Measurements from ENCODE around the gene SEMA7A. TPM values are rescaled to one million over a fixed set of nuclear protein-coding genes. Genes with fewer than 3 reads are reported as not detected.
A peak's percentile ranks its signal among the peaks of the same experiment; 100 is the strongest.

SEMA7A gene
- polyA plus RNA-seq, 1 of the 3 experiments (the other 2 are of a cell fraction): 1.3 TPM

DNA sequence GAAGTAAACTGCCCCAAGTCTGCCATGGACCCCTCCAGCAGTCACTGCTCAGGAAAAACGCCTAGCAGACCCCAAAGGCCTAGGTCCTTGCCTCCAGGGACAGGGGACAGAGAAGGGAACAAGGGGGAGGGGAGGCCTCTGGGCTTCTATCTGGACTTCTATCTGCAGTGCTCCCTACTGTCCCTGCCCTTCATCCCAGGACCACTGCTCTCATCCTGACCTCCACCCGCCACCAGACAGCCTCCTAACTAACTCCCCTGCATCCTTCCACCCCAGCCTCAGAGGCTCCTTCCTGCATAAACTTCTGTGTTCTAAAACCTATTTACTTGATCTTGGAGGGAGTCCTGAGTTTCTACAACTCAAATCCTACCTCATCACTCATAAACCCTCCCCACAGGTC is 25.4 kb downstream of the SEMA7A start:
- Histone ChIP-seq H3F3A (replicated peaks; ENCODE audit: insufficient read depth) (peaks cover 7% of the 10 kb centered on the region), H3K9me2 (no peaks in the 10 kb centered on the region), H3K9me3 (no peaks in the 10 kb centered on the region), H2AFZ (ENCODE audit: low read depth) (no peak overlapping the region), H3K4me3 (ENCODE audit: low read depth in 2 of 2, low read length in 1 of 2) (no peak overlapping the region), H3K27ac (ENCODE audit: low read depth in 2 of 2, low read length in 1 of 2) (no peak overlapping the region), H3K4me2 (no peak overlapping the region), H3K9ac (no peak overlapping the region), H3K79me2 (ENCODE audit: insufficient read depth) (no peaks in the 10 kb centered on the region), H3K4me1 (ENCODE audit: control insufficient read depth in 1 of 2, insufficient read depth in 2 of 2, low read depth in 1 of 2, low read length in 1 of 2) (peaks cover 0 to 12% of the 10 kb centered on the region in 2 experiments; a peak in 2 of 4 replicates), H3K36me3 (replicated peaks in 1 of 2; ENCODE audit: control insufficient read depth in 1 of 2, insufficient read depth in 2 of 2, low read length in 1 of 2) (no peaks in the 10 kb centered on the region), H3K27me3 (ENCODE audit: insufficient read depth) (no peaks in the 10 kb centered on the region), H4K20me1 (ENCODE audit: insufficient read depth) (no peaks in the 10 kb centered on the region)
- DNase-seq: no peak
- POLR2A ChIA-PET: no interaction called here
- CTCF ChIA-PET: interaction anchor here (1.6 kb wide), 1 partner anchor 30 kb away, joined by 3 read pairs; no protein-coding TSS in a partner anchor
- TF ChIP-seq JUND (IDR thresholded peaks at IDR 0.05): no peak
- TF ChIP-seq MXI1 (IDR thresholded peaks at IDR 0.05; ENCODE audit: low read depth, low read length): no peak
- TF ChIP-seq FOXM1 (IDR thresholded peaks at IDR 0.05; ENCODE audit: low read depth): no peak
- no peak for TF ChIP-seq GATA2 (CRISPR knock-in tag; IDR thresholded peaks at IDR 0.05)
- no peak for TF ChIP-seq YY1 (IDR thresholded peaks at IDR 0.05; ENCODE audit: low read depth)
- no peak for TF ChIP-seq MEF2A (IDR thresholded peaks at IDR 0.05; ENCODE audit: borderline replicate concordance, low read depth)
- no peak for TF ChIP-seq POLR2AphosphoS5 (IDR thresholded peaks at IDR 0.05; ENCODE audit: low read depth, low read length)
- TF ChIP-seq, protein P1, sequence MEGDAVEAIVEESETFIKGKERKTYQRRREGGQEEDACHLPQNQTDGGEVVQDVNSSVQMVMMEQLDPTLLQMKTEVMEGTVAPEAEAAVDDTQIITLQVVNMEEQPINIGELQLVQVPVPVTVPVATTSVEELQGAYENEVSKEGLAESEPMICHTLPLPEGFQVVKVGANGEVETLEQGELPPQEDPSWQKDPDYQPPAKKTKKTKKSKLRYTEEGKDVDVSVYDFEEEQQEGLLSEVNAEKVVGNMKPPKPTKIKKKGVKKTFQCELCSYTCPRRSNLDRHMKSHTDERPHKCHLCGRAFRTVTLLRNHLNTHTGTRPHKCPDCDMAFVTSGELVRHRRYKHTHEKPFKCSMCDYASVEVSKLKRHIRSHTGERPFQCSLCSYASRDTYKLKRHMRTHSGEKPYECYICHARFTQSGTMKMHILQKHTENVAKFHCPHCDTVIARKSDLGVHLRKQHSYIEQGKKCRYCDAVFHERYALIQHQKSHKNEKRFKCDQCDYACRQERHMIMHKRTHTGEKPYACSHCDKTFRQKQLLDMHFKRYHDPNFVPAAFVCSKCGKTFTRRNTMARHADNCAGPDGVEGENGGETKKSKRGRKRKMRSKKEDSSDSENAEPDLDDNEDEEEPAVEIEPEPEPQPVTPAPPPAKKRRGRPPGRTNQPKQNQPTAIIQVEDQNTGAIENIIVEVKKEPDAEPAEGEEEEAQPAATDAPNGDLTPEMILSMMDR (IDR thresholded peaks at IDR 0.05): no peak
- TF ChIP-seq, protein P2, sequence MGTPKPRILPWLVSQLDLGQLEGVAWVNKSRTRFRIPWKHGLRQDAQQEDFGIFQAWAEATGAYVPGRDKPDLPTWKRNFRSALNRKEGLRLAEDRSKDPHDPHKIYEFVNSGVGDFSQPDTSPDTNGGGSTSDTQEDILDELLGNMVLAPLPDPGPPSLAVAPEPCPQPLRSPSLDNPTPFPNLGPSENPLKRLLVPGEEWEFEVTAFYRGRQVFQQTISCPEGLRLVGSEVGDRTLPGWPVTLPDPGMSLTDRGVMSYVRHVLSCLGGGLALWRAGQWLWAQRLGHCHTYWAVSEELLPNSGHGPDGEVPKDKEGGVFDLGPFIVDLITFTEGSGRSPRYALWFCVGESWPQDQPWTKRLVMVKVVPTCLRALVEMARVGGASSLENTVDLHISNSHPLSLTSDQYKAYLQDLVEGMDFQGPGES (IDR thresholded peaks at IDR 0.05; ENCODE audit: low read depth, low read length): no peak
- TF ChIP-seq FOSL2 (IDR thresholded peaks at IDR 0.05; ENCODE audit: borderline replicate concordance, low read depth): no peak
- no peak for TF ChIP-seq FOXJ3 (CRISPR knock-in tag; IDR thresholded peaks at IDR 0.05)
- TF ChIP-seq TCF12 (IDR thresholded peaks at IDR 0.05): no peak
- no peak for TF ChIP-seq TEAD4 (IDR thresholded peaks at IDR 0.05; ENCODE audit: borderline replicate concordance, insufficient read depth)
- no peak for TF ChIP-seq EZH2phosphoT487 (IDR thresholded peaks at IDR 0.05; ENCODE audit: borderline replicate concordance, low read depth)
- 56% methylated on average over 2 of the region's 2 CpGs for WGBS (ENCODE audit: low lambda C conversion rate)

DNA sequence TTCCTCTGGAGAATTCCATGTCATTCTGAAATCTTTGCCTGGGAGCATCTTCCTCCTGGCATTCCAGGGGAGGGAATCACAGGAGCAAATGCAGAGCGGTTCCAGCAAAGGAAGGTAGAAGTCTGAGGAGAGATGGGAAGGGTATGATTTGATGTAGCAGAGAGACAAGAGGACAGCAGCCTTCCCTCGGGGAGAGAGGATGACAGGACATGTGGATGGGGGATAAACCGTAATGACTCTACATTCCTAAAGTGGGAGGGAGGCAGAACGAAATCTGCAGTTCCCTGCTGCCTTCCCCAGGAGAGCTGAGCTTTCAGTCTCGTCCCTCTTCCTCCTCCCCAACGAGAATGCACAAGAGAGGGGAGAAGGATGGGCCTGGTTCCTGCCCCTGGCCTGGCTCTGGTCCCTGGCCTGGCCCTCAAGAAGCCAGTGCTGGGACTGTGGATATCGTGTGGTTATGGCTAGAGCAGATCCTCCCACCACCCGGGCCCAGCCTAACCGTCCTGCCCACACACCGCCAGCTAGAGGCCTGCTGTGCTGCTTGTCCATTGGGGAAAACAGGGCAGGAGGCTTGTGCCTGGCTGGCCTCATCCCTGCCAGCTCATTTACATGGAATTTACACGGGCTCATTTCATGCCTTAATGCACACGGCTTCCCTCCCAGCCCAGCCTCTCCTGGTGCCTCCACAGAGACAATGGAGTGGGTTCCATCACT is 26.6 kb downstream of the SEMA7A start:
- Histone ChIP-seq H3K36me3 (replicated peaks in 1 of 2; ENCODE audit: control insufficient read depth in 1 of 2, insufficient read depth in 2 of 2, low read length in 1 of 2) (no peaks in the 10 kb centered on the region), H3K79me2 (ENCODE audit: insufficient read depth) (no peaks in the 10 kb centered on the region), H4K20me1 (ENCODE audit: insufficient read depth) (no peaks in the 10 kb centered on the region), H3F3A (replicated peaks; ENCODE audit: insufficient read depth) (peaks cover 7% of the 10 kb centered on the region), H3K9me3 (no peaks in the 10 kb centered on the region), H3K4me3 (ENCODE audit: low read depth in 2 of 2, low read length in 1 of 2) (no peak overlapping the region), H3K9ac (peak overlapping the region; percentile 34; the same call in 1 of the 2 replicates), H2AFZ (ENCODE audit: low read depth) (peak overlapping the region; percentile 74; the same call in 1 of the 2 replicates), H3K27ac (ENCODE audit: low read depth in 2 of 2, low read length in 1 of 2) (peak overlapping the region in 1 of 2 experiments; percentile 51; a peak in 2 of 4 replicates), H3K9me2 (no peaks in the 10 kb centered on the region), H3K27me3 (ENCODE audit: insufficient read depth) (no peaks in the 10 kb centered on the region), H3K4me1 (ENCODE audit: control insufficient read depth in 1 of 2, insufficient read depth in 2 of 2, low read depth in 1 of 2, low read length in 1 of 2) (peaks cover 0 to 12% of the 10 kb centered on the region in 2 experiments; a peak in 2 of 4 replicates), H3K4me2 (peak overlapping the region; percentile 49; the same call in 1 of the 2 replicates)
- DNase-seq: no peak
- TF ChIP-seq, protein P3, sequence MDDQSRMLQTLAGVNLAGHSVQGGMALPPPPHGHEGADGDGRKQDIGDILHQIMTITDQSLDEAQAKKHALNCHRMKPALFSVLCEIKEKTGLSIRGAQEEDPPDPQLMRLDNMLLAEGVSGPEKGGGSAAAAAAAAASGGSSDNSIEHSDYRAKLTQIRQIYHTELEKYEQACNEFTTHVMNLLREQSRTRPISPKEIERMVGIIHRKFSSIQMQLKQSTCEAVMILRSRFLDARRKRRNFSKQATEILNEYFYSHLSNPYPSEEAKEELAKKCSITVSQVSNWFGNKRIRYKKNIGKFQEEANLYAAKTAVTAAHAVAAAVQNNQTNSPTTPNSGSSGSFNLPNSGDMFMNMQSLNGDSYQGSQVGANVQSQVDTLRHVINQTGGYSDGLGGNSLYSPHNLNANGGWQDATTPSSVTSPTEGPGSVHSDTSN (IDR thresholded peaks at IDR 0.05): 0 out of 2 replicates have a peak, but pooled peaks have one; percentile 6
- TF ChIP-seq TCF12 (IDR thresholded peaks at IDR 0.05): peak; percentile 32; the same call in 1 of the 2 replicates
- TF ChIP-seq, protein P4, sequence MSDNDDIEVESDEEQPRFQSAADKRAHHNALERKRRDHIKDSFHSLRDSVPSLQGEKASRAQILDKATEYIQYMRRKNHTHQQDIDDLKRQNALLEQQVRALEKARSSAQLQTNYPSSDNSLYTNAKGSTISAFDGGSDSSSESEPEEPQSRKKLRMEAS (IDR thresholded peaks at IDR 0.05; ENCODE audit: low read depth): peak; percentile 45; the same call in 1 of the 2 replicates
- TF ChIP-seq FOXJ3 (CRISPR knock-in tag; IDR thresholded peaks at IDR 0.05): no peak
- TF ChIP-seq FOSL2 (IDR thresholded peaks at IDR 0.05; ENCODE audit: borderline replicate concordance, low read depth): peak; percentile 19; the same call in 1 of the 2 replicates
- 51% methylated on average over 9 of the region's 12 CpGs for WGBS (ENCODE audit: low lambda C conversion rate)
- POLR2A ChIA-PET: no interaction called here
- CTCF ChIA-PET: no interaction called here
